GM10266 (cell line): ENCODE data around the gene MAPK9.
"Not testable (repeated sequence)": the region's sequence is repeated elsewhere in the genome, so short reads cannot be mapped to it uniquely, and the experiment has no call there.

Experiments
- DNase-seq: peaks from one replicate; pipeline ENCODE4 v3.0.0; 2012; ENCODE audit errors: extremely low spot score
- TF ChIP-seq, protein P1 (sequence below): IDR thresholded peaks from 2 replicates; pipeline ENCODE4 v1.5.1; 2012; ENCODE audit warnings: mild to moderate bottlenecking, low read depth; ENCODE audit not compliant: control insufficient read depth, insufficient read depth; ENCODE audit errors: missing control alignments

The MAPK9 gene

DNA sequence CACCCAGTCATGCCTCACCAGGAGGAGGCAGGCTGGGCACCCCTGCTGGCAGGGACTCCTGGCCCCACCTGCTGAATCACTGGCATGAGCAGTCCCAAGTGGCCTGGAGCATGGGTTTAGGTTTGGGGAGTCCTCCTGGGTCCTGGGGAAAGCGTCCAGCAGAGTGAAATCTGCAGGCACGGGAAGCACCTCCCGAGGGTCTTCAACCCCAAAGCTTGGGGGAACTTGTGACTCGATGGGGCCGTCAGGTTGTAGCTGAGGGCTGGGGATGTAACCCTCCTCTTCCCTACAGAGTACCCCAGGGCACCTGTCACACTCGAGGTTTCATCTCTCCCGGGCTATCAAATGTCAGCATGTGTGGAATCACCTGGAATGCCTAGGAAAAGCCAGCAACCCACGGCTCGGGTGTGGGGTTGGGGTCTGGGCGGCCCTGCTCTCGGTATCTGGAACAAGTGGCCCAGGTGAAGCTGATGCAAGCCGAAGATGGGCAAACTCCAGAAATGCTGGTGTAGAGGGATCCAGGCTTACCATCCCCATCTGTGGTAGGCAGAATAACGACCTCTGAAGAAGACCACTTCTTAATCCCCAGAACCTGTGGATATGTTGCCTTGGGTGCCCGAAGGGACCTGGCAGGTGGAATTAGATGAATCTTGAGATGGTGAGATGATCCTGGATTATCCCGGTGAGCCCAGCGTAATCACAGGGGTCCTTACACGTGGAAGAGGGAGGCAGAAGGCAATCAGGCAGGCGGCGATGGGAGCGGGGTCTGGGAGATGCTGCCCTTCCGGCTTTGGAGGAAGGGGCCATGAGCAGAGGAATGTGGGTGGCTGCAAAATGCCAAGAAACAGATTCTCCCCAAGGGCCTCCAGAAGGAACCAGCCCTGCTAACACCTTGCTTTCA is 76.8 kb downstream of the MAPK9 start:
- no peak for DNase-seq
- TF ChIP-seq, protein P1, sequence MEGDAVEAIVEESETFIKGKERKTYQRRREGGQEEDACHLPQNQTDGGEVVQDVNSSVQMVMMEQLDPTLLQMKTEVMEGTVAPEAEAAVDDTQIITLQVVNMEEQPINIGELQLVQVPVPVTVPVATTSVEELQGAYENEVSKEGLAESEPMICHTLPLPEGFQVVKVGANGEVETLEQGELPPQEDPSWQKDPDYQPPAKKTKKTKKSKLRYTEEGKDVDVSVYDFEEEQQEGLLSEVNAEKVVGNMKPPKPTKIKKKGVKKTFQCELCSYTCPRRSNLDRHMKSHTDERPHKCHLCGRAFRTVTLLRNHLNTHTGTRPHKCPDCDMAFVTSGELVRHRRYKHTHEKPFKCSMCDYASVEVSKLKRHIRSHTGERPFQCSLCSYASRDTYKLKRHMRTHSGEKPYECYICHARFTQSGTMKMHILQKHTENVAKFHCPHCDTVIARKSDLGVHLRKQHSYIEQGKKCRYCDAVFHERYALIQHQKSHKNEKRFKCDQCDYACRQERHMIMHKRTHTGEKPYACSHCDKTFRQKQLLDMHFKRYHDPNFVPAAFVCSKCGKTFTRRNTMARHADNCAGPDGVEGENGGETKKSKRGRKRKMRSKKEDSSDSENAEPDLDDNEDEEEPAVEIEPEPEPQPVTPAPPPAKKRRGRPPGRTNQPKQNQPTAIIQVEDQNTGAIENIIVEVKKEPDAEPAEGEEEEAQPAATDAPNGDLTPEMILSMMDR = no peak

DNA sequence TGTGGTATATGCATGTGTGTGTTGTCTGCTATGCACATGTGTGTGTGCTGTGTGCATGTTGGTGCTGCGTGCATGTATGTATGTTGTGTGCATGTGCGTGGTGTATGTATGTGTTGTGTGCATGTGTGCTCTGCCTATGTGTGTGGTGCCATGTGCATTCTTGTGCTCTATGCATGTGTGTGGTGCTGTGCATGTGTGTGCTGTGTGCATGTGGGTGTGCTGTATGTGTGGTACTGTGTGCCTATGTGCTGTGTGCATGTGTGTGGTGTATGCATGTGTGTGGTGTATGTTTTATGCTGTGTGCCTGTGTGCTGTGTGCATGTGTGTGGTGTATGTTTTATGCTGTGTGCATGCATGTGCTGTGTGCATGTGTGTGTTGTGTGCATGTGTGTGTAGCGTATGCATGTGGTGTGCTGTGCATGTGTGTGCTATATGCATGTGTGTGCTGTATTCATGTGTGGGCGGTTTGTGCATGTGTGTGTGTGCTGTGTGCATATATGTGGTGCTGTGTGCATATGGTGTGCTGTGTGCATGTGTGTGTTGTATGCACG is 78.2 kb downstream of the MAPK9 start:
- TF ChIP-seq, protein P1 = no peak
- DNase-seq = no peak

DNA sequence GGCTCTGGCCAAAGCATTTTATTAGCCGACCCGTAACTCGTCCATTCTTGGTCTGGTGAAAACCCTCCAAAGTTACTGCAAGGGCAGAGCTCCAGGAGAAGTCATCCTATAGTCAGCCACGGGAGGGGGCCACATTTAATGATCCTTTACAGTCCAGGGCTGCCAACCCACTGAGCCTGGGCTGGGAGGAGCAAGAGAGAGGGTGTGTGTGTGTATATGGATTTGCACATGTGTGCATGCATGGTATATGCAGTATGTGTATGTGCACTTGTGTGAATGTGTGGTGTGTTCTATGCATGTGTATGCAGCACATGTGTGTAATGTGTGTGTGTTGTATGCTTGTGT is 78.7 kb downstream of the MAPK9 start:
- DNase-seq = no peak
- TF ChIP-seq, protein P1 = no peak

DNA sequence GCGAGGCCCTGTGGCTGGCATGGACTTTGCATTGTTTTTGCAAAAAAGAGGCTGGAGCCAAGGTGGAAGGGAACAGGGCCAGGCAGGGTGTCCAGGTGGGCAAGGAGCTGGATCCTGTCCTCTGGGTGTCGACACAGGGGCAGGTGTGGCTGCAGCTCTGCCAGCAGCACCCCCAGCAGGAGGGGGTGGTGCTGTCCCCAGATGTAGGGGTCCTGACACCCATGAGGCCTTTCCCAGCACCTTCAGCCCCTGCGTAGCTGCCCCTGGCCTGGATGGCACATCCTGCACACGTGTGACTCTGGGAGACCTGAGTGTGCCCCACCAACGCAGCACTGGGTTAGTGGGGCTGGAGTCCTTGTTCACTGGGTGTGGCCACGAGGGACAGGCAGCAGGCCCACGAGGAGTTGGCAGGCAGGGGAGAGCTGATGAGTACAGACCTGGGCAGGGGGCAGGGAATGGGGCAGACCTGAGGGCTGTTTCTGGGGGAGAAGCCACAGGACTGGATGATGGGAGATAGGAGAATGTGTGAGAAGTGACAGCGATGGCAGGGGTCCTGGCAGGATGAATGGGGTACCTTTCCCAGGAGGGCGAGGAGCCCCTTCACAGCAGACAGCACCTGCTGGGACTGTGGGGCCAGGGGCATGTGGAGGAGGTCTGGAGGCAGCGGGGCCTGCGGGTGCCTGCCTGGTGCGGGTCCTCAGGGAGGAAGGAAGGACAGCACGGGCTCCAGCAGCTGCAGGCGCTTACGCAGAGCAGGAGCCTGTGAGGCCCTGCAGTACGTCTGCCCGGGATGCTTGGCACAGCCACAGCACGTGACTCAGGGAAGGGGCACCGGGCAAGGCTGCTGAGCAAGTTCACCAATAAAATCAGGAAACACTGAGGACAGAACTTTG is 79.3 kb downstream of the MAPK9 start:
- DNase-seq = no peak
- TF ChIP-seq, protein P1 = no peak

DNA sequence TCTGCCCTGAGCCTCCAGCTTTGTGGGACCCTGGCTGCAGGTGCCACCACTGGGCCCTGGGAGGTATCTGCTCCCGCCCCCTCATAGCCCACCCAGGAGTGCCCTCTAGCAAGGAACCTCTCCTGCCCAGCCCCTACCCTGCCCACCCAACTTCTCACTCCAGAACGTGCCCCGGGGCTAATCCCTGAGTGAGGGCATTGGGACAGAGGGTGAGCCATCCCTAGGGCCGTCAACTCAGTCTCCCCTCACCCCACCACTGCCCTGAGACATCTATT is 80.2 kb downstream of the MAPK9 start:
- TF ChIP-seq, protein P1 = no peak
- DNase-seq = no peak

DNA sequence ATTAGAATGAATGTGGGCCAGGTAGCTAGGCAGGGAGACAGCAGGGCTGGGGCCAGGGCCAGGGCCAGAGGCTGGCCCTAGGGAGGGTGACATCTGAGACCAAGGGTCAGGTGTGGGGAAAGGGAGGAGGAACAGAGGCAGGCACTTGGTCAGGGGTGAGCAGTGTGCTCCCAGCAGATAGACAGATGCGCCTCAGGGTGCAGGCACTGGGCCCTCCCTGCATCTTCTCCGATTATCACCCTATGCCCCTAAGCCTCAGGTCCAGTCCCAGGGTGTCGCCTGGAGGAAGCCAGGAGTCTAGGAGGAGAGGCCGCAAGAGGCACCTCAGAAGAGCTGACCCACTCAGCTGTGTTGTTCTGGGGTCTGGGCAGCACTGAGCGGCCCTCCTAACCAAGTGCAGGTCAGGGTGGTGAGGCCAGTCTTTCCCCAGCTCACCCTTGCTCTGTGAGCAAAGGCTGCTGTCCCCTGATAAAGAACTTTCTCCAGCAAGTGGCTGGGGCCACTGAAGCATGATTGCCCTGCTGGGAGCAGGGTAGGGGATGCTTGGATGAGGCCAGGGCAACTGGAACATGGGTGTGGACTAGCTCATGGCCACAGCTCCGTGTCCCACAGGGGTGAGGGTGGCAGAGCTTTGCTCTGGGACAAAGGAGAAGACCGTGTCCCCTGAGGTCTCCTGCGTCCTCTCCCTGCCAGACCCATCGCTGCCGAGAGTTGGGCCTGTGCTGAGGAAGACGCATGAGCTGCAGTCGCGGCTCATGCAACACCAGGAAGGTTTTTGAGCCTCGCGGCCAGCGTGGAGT is 80.7 kb downstream of the MAPK9 start:
- DNase-seq = no peak
- TF ChIP-seq, protein P1 = no peak

DNA sequence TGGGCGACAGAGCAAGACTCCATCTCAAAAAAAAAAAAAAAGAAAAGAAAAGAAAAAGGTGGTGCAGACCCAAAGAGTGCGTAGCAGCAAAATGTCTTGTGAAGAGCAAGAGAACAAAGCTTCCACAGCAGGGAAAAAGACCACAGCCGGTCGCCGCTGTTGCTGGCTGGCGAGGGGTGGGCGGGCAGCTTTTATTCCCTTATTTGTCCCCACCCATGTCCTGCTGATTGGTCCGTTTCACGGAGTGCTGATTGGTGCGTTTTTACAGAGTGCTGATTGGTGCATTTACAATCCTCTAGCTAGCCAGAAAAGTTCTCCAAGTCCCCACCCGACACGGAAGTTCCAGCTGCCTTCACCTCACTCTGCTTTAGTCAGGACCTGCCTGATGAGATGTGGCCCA is 81.8 kb downstream of the MAPK9 start:
- DNase-seq = not testable (repeated sequence)
